Large intestine (tissue), 3 donors: ENCODE results near the gene PTP4A2. TPM values are rescaled to one million over a fixed set of nuclear protein-coding genes. Genes with fewer than 3 reads are reported as not detected.

Experiments used
- DNase-seq, 2 donors: peaks; one replicate each; pipeline versions ENCODE4 v3.0.0 to v3.0.0-alpha.2; 2013
- H3K27ac ChIP-seq: one replicate; pipeline ENCODE4 v1.5.1; 2013; ENCODE audit warnings: low read length
- H3K27me3 ChIP-seq: 2 replicates; pipeline ENCODE4 v1.6.1; 2013; ENCODE audit warnings: low read length; ENCODE audit not compliant: control insufficient read depth, insufficient read depth
- H3K36me3 ChIP-seq: 2 replicates; pipeline ENCODE4 v1.6.1; 2013; ENCODE audit warnings: low read length; ENCODE audit not compliant: control insufficient read depth, insufficient read depth
- H3K4me1 ChIP-seq: one replicate; pipeline ENCODE4 v1.6.1; 2013; ENCODE audit warnings: low read length; ENCODE audit not compliant: control insufficient read depth, insufficient read depth
- H3K4me3 ChIP-seq: one replicate; pipeline ENCODE4 v1.5.1; 2013; ENCODE audit warnings: low read length
- H3K9me3 ChIP-seq: one replicate; pipeline ENCODE4 v1.6.1; 2013; ENCODE audit warnings: mild to moderate bottlenecking, low read depth, low read length, moderate library complexity; ENCODE audit not compliant: control insufficient read depth
- WGBS: methylation state at CpG from one replicate; pipeline ENCODE4 v1.1.5; 2013; ENCODE audit warnings: low lambda C conversion rate; ENCODE audit not compliant: insufficient coverage; 5-methylcytosine and 5-hydroxymethylcytosine counted together
- polyA plus RNA-seq: library from polyadenylated mRNA; unstranded; fragments of 120-200 nt; gene quantifications from one replicate; pipeline ENCODE4 v1.2.1, GENCODE V29; 2013

The PTP4A2 gene
- polyA plus RNA-seq, 1 donor: 188 TPM

DNA sequence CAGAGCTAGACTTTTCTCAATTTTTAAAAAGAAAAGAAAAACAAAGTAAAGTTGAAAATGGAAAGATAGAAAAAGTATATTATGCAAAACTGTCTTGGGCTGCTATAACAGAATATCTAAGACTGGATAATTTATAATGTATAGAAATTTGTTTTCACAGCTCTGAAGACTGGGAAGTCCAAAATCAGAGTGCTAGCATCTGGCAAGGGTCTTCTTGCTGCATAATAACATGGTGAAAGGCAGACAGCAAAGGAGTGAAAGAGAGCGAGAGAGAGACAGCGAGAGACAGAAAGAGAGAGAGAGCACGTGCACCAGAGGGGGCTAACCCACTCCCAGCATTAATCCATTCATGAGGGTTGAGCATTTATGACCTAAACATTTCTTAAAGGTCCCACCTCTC lies 63.2 kb downstream of the PTP4A2 start:
- no peak for DNase-seq
- Histone ChIP-seq H3K4me1 (peaks cover 14% of the 10 kb centered on the region), H3K36me3 (no peaks in the 10 kb centered on the region), H3K27me3 (no peaks in the 10 kb centered on the region), H3K4me3 (no peak overlapping the region), H3K27ac (no peak overlapping the region), H3K9me3 (no peaks in the 10 kb centered on the region)
- WGBS: 100% methylated on average over 1 of the region's 3 CpGs

DNA sequence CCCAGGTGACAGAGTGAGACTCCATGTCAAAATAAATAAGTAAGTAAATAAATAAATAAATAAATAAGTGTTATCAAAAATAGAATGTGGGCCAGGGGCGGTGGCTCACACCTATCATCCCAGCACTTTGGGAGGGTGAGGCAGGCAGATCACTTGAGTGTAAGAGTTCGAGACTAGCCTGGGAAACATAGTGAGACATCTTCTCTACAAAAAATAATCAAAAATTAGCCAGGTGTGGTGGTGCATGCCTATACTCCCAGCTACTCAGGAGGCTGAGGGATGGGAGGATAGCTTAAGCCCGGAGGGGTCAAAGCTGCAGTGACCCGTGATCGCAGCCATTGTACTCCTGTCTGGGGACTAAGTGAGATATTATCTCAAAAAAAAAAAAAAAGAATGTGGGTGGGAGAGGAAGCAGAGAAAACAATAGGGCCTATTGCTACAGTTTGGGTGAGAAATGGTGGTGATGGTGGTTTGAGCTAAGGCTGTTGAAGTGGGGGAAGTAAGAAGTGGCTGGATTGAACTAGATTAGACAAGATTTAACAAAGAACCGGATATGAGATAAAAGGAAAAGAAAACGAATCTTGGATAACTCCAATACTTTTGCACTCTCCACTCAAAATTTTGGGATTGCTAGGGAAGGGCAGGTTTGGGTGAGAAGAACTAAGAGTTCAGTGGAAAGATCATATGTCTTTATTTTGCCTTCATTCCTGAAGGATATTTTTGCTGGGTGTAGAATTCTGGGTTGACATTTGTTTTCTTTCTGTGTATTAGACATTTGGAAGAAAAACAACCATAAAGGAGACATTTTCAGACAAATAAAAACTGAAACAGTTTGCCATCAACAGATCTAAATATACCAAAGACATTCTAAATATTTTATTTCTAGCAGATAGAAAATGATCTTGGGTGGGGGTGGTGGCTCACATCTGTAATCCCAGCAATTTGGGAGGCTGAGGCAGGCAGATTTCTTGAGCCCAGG lies 65.2 kb downstream of the PTP4A2 start:
- DNase-seq: no peak
- Histone ChIP-seq H3K27ac (no peak overlapping the region), H3K4me3 (no peak overlapping the region), H3K36me3 (no peaks in the 10 kb centered on the region), H3K27me3 (no peaks in the 10 kb centered on the region), H3K4me1 (peaks cover 8% of the 10 kb centered on the region), H3K9me3 (no peaks in the 10 kb centered on the region)
- 90% methylated on average over 2 of the region's 7 CpGs for WGBS

DNA sequence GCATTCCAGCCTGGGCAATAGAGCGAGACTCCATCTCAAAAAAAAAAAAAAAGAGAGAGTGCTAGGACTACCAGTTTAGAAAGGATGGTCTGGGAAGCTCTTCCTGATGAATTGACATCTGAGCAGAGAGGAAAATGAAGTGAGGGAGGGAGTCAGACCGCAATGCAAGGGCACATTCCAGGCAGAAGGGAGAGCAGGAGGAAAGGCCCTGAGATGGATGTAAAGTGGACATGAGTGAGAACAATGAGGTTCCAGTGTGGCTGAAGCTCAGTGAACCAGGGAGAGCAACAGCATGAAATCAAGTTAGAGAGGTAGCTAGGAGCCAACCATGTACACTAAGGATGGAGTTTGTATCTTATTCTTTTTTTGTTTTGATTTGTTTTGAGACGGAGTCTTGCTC lies 66.5 kb downstream of the PTP4A2 start:
- WGBS: 100% methylated on average over 1 of the region's 3 CpGs
- Histone ChIP-seq H3K4me3 (no peak overlapping the region), H3K9me3 (no peaks in the 10 kb centered on the region), H3K27ac (no peak overlapping the region), H3K27me3 (no peaks in the 10 kb centered on the region), H3K4me1 (peaks cover 8% of the 10 kb centered on the region), H3K36me3 (no peaks in the 10 kb centered on the region)
- DNase-seq: no peak

DNA sequence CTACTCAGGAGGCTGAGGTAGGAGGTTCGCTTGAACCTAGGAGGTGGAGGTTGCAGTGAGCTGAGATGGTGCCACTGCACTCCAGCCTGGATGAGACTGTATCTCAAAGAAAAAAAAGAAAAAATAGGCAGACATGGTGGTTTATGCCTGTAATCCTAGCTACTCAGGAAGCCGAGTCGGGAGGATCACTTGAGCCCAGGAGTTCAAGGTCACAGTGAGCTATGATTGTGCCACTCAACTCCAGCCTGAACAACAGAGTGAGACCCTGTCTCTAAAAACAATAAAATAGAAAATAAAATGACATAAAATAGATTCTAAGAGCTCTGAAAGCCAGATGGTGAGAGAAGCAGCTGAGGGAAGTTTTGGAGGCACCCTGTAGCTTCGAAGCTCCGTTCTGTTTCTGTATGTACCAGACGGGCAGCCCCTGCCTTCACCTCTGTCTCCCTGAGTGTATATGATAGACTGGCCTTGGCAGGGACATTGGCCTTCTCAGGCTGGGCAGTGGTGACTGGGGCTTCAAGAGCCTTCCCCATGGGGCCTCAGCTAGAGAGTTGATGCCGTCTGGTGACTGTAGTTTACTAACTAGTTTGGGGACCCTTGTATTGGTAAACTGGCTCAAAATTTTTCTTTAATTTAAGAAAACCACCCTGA lies 68.0 kb downstream of the PTP4A2 start:
- H3K4me1 ChIP-seq: no peaks in the 10 kb centered on the region
- no peak for DNase-seq
- no peaks in the 10 kb centered on the region for H3K27me3 ChIP-seq
- no peaks in the 10 kb centered on the region for H3K9me3 ChIP-seq
- no peak overlapping the region for H3K4me3 ChIP-seq
- no peaks in the 10 kb centered on the region for H3K36me3 ChIP-seq
- H3K27ac ChIP-seq: no peak overlapping the region
- WGBS: 54% methylated on average over 2 of the region's 7 CpGs

GRCh38 chr1:31869449-31869848 lies 68.7 kb downstream of the PTP4A2 start:
- WGBS: 100% methylated on average over 1 of the region's 3 CpGs
- Histone ChIP-seq H3K27me3 (no peaks in the 10 kb centered on the region), H3K4me3 (no peak overlapping the region), H3K36me3 (no peaks in the 10 kb centered on the region), H3K9me3 (no peaks in the 10 kb centered on the region), H3K27ac (no peak overlapping the region), H3K4me1 (no peaks in the 10 kb centered on the region)
- DNase-seq: no peak

DNA sequence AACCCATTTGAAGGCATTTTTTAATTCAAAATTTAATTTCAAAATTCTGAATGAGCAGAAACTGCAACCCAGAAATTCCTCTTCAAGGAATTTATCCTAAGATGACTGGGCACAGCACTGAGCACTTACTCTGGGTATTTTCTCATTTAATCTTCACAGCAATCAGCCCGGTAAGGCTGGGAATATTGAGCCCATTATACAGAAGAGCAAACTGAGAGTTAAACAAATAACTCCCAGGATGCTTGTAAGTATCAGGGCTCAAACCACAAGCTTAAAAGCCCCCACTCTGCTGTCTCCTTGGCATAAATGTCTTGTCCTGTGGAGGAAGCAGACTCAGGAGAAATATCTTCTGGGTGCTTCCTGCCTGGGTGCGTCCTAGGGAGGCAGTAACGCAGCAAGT lies 69.3 kb downstream of the PTP4A2 start:
- DNase-seq: no peak
- Histone ChIP-seq H3K27ac (no peak overlapping the region), H3K36me3 (no peaks in the 10 kb centered on the region), H3K4me3 (no peak overlapping the region), H3K27me3 (no peaks in the 10 kb centered on the region), H3K4me1 (no peaks in the 10 kb centered on the region), H3K9me3 (no peaks in the 10 kb centered on the region)
- WGBS: 67% methylated on average over 1 of the region's 3 CpGs

DNA sequence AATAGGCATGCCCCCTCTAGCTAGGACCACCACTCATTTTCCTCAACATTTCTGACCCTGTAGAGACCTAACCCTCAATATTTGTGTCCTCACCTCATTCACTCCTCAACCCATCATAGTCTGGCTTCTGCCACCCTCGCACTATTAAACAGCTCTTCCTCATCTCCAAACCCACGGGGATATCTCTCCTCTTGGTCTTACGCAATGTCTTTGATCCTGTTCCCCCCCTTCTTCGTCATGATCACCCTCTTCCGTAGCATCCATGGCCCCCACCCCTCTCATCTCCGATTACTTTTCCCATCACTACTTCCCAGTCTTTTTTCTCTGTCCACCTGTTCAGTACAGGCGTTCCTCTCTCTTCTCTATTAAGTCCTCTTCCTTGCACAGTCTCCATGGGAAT lies 70.6 kb downstream of the PTP4A2 start:
- H3K36me3 ChIP-seq: no peaks in the 10 kb centered on the region
- no peak overlapping the region for H3K27ac ChIP-seq
- no peaks in the 10 kb centered on the region for H3K27me3 ChIP-seq
- no peak for DNase-seq
- WGBS: 81% methylated on average over 6 of the region's 7 CpGs
- H3K4me1 ChIP-seq: no peaks in the 10 kb centered on the region
- no peak overlapping the region for H3K4me3 ChIP-seq
- H3K9me3 ChIP-seq: no peaks in the 10 kb centered on the region

GRCh38 chr1:31866450-31867032 lies 71.6 kb downstream of the PTP4A2 start:
- no peaks in the 10 kb centered on the region for H3K9me3 ChIP-seq
- H3K4me1 ChIP-seq: no peaks in the 10 kb centered on the region
- H3K4me3 ChIP-seq: no peak overlapping the region
- H3K27me3 ChIP-seq: no peaks in the 10 kb centered on the region
- H3K27ac ChIP-seq: no peak overlapping the region
- H3K36me3 ChIP-seq: no peaks in the 10 kb centered on the region
- WGBS: no CpG with 5 or more reads among the region's 5 CpGs
- no peak for DNase-seq

DNA sequence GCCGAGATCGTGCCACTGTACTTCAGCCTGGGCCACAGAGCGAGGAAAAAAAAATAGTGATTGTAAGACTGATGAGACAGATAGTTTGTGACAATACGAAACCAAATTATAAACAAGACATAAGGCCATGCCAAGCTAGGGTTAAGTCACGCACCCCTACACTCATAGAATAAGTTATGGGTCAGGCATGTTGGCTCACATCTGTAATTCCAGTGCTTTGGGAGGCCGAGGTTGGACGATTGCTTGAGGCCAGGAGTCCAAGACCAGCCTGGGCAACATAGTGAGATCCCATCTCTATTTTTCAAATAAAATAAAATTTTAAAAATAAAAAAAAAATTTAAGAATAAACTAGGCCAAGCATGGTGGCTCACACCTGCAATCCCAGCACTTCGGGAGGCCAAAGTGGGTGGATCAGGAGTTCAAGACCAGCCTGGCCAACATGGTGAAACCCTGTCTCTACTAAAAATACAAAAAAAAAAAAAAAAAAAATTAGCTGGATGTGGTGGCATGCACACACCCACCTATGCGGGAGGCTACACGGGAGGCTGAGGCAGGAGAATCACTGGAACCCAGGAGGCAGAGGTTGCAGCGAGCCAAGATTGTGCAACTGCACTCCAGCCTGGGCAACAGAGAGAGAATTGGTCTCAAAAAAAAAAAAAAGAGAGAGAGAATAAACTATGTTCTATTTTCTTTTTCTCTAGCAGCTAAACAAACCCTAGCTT lies 72.3 kb downstream of the PTP4A2 start:
- DNase-seq: no peak
- no peaks in the 10 kb centered on the region for H3K36me3 ChIP-seq
- H3K27ac ChIP-seq: no peak overlapping the region
- H3K4me3 ChIP-seq: no peak overlapping the region
- H3K9me3 ChIP-seq: no peaks in the 10 kb centered on the region
- no peaks in the 10 kb centered on the region for H3K27me3 ChIP-seq
- WGBS: no CpG with 5 or more reads among the region's 11 CpGs
- H3K4me1 ChIP-seq: no peaks in the 10 kb centered on the region

GRCh38 chr1:31862071-31862470 lies 76.1 kb downstream of the PTP4A2 start:
- no peaks in the 10 kb centered on the region for H3K27me3 ChIP-seq
- peaks cover 4% of the 10 kb centered on the region for H3K4me1 ChIP-seq
- H3K9me3 ChIP-seq: no peaks in the 10 kb centered on the region
- H3K4me3 ChIP-seq: no peak overlapping the region
- no peak overlapping the region for H3K27ac ChIP-seq
- no peaks in the 10 kb centered on the region for H3K36me3 ChIP-seq
- DNase-seq: no peak
- WGBS: no CpG with 5 or more reads among the region's 4 CpGs
